Ascending aorta (tissue), 2 donors: ENCODE measurements around the gene MORC4. TPM values are rescaled to one million over a fixed set of nuclear protein-coding genes. Genes with fewer than 3 reads are reported as not detected.

Experiments used
- DNase-seq, 2 donors: peaks; one replicate each; pipeline ENCODE4 v3.0.0-alpha.2; 2019; ENCODE audit warnings: low spot score in 2 of 2
- H3K27ac ChIP-seq, 2 donors: fragments of 200-600 bp; sonication (generic); one replicate each; pipeline ENCODE4 v1.5.1; 2016 to 2017; ENCODE audit warnings: mild to moderate bottlenecking in 1 of 2
- H3K27me3 ChIP-seq: fragments of 200-600 bp; sonication (generic); one replicate; pipeline ENCODE4 v1.5.1; 2017
- H3K36me3 ChIP-seq, 2 donors: fragments of 200-600 bp; sonication (generic); one replicate each; pipeline ENCODE4 v1.5.1; 2016
- H3K4me1 ChIP-seq, 2 donors: fragments of 200-600 bp; sonication (generic); one replicate each; pipeline ENCODE4 v1.5.1; 2016 to 2017; ENCODE audit warnings: mild to moderate bottlenecking in 1 of 2
- H3K4me3 ChIP-seq, 2 donors: fragments of 200-600 bp; sonication (generic); one replicate each; pipeline ENCODE4 v1.5.1; 2016 to 2017; ENCODE audit warnings: mild to moderate bottlenecking in 1 of 2
- H3K9me3 ChIP-seq, 2 donors: fragments of 200-600 bp; sonication (generic); one replicate each; pipeline ENCODE4 v1.5.1; 2016
- CTCF ChIP-seq, 3 experiments: fragments of 200-600 bp in 2 of 3; fragments of 450-650 bp in 1 of 3; sonication (generic) in 2 of 3; IDR thresholded peaks; one replicate each; pipeline ENCODE4 v1.5.1; 2016 to 2019; ENCODE audit warnings: antibody characterized with exemption in 3 of 3, mild to moderate bottlenecking in 1 of 3, moderate library complexity in 1 of 3
- intact Hi-C: fragments of 100-400 bp; cut with DNase I; formaldehyde crosslinking; loops from one replicate; pipeline ENCODE4 v1.15.1; 2023
- total RNA-seq: library from RNA; depleted of rRNA; stranded (reverse); fragments of >200 nt; gene quantifications from one replicate; pipeline ENCODE4 v1.1.0, GENCODE V29; 2016

MORC4 gene
- total RNA-seq, result 7.1 TPM

GRCh38 chrX:107000013-107000515 is at the start of gene MORC4:
Gene MORC4, minus strand, starts transcription at chrX:107000212. Its CDS starts 243 bp downstream, at chrX:106999969.
- Histone ChIP-seq H3K4me3 (peak within 1 kb of the TSS; percentile 50 to 71), H3K27me3 (no peaks in the 10 kb centered on the region), H3K4me1 (no peaks in the 10 kb centered on the region), H3K9me3 (no peaks in the 10 kb centered on the region), H3K27ac (peak within 1 kb of the TSS; percentile 73 to 75), H3K36me3 (no peaks in the 10 kb centered on the region)
- intact Hi-C loops, result loop anchor here (5.0 to 10.0 kb wide), 3 partner anchors 115 to 1092 kb away; partner anchors contain the start of genes ATG4A, PRPS1, PSMD10 and RBM41
- DNase-seq, result peak; percentile 43 to 88
- no peak for TF ChIP-seq CTCF (IDR thresholded peaks at IDR 0.05)

GRCh38 chrX:107047622-107048021 is 47.6 kb upstream of the MORC4 start:
- H3K36me3 ChIP-seq, result no peaks in the 10 kb centered on the region
- no peaks in the 10 kb centered on the region for H3K27me3 ChIP-seq
- no peak overlapping the region for H3K27ac ChIP-seq
- H3K9me3 ChIP-seq, result no peaks in the 10 kb centered on the region
- no peaks in the 10 kb centered on the region for H3K4me1 ChIP-seq
- DNase-seq, result no peak
- H3K4me3 ChIP-seq, result no peak overlapping the region
- intact Hi-C loops, result no loop called here
- no peak for TF ChIP-seq CTCF (IDR thresholded peaks at IDR 0.05)

- no peak overlapping the region for H3K4me3 ChIP-seq
- intact Hi-C loops, result no loop called here
- H3K27me3 ChIP-seq, result peaks cover 3% of the 10 kb centered on the region
- H3K27ac ChIP-seq, result no peak overlapping the region
- no peaks in the 10 kb centered on the region for H3K4me1 ChIP-seq
- TF ChIP-seq CTCF (IDR thresholded peaks at IDR 0.05), result no peak
- H3K36me3 ChIP-seq, result no peaks in the 10 kb centered on the region
- DNase-seq, result no peak
- H3K9me3 ChIP-seq, result no peaks in the 10 kb centered on the region
Observed at GRCh38 chrX:107029752-107030151, 29.7 kb upstream of the MORC4 start.

GRCh38 chrX:107025545-107025944 is 25.5 kb upstream of the MORC4 start:
- intact Hi-C loops, result no loop called here
- Histone ChIP-seq H3K9me3 (no peaks in the 10 kb centered on the region), H3K27ac (no peak overlapping the region), H3K36me3 (no peaks in the 10 kb centered on the region), H3K4me3 (no peak overlapping the region), H3K27me3 (no peaks in the 10 kb centered on the region), H3K4me1 (no peaks in the 10 kb centered on the region)
- DNase-seq, result no peak
- peak in 1 of 3 experiments; percentile 14 for TF ChIP-seq CTCF (IDR thresholded peaks at IDR 0.05)

DNA sequence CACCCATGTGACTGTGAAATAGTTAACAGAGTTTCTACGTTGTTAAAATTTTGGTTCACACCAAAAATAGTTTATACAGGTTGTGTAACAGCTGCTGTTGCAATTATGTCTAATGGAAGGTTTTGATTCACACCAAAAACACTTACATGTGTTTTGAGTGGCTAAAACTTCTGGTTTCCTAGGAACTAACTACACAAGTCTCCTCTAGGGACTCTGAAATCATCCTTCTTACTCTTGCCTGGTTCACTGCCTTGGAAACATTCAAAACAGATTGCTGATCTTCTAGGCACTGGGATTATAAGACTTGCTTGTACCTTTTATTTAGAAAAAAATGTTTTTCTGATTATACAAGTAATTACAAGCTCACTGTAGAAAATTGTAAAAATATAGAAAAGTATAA is 14.9 kb upstream of the MORC4 start:
- H3K9me3 ChIP-seq, result no peaks in the 10 kb centered on the region
- DNase-seq, result no peak
- no peak overlapping the region for H3K27ac ChIP-seq
- no peaks in the 10 kb centered on the region for H3K36me3 ChIP-seq
- no peak for TF ChIP-seq CTCF (IDR thresholded peaks at IDR 0.05)
- H3K27me3 ChIP-seq, result no peaks in the 10 kb centered on the region
- no peaks in the 10 kb centered on the region for H3K4me1 ChIP-seq
- intact Hi-C loops, result no loop called here
- H3K4me3 ChIP-seq, result no peak overlapping the region

DNA sequence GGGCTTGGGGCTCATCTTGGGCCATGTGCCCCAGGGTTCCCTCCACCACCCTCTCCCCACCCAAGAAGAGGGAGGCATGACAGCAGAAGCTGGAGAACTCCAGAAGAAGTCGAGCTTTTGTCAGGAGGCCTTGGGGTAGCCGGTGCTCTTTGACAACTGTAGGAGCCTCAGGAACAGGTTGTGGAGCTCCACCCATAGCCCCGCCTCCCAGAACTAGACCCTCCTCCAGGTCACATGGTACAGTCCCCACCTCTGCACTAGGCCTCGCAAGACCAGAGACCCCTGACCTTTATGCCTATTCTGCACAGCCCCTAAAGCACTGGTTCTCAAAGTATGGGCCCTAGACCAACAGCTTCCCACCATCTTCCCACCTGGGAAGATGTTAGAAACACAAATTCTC is 8.0 kb upstream of the MORC4 start:
- intact Hi-C loops, result loop anchor here (10.0 kb wide), 1 partner anchor 107 kb away; the partner anchor contains the start of gene RBM41
- TF ChIP-seq CTCF (IDR thresholded peaks at IDR 0.05), result no peak
- no peak overlapping the region for H3K27ac ChIP-seq
- H3K4me3 ChIP-seq, result no peak overlapping the region
- DNase-seq, result no peak
- H3K9me3 ChIP-seq, result no peaks in the 10 kb centered on the region
- no peaks in the 10 kb centered on the region for H3K27me3 ChIP-seq
- H3K4me1 ChIP-seq, result no peaks in the 10 kb centered on the region
- H3K36me3 ChIP-seq, result no peaks in the 10 kb centered on the region
